GM21576 (cell line): ENCODE results near the gene DPCD.

Experiments
- ATAC-seq: cut with Tn5 transposase; IDR thresholded peaks from one replicate; pipeline ENCODE4 v1.9.1; 2021; ENCODE audit warnings: mild to moderate bottlenecking, moderate library complexity; ENCODE audit not compliant: unreplicated experiment

The DPCD gene

GRCh38 chr10:101653536-101653935, 65.4 kb downstream of the DPCD start:
- no peak for ATAC-seq

DNA sequence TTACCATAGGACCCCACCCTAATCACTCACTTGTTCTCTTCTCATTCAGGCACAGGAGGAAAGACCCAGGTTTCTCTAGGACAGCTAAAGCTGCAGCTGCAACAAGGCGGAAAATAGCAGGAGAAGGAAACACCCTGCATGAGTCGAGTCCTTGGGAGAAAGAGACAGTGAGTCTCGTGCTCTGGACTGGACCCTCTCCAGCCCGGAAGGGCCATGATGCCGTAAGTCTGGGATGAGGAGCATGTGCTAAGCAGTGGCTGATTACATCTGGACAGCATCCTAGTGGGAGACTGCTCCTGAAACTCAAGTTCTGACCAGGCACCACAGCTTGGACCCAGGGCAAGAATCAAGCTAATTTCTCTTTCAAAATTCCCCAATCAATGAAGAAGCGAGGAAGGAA, 67.4 kb downstream of the DPCD start:
- ATAC-seq: no peak

DNA sequence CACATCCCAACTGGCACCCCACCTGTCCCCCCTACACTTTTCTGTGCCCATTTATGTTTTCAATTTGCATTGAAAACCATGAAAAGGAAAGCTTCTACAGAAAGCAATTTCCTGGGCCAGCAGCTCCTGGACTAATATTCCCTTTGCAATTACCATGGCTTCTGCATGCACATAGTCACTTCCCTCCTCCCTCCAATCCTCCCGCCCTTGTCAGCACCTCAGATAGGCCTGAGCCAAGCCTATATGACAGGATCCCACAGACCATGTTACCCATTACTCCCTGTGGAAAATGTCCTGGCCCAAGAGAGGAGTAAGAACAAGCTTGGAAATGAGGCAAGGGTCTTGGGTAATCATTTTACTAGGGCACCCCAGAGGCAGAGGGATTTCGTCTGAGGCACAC, 68.8 kb downstream of the DPCD start:
- ATAC-seq: no peak

DNA sequence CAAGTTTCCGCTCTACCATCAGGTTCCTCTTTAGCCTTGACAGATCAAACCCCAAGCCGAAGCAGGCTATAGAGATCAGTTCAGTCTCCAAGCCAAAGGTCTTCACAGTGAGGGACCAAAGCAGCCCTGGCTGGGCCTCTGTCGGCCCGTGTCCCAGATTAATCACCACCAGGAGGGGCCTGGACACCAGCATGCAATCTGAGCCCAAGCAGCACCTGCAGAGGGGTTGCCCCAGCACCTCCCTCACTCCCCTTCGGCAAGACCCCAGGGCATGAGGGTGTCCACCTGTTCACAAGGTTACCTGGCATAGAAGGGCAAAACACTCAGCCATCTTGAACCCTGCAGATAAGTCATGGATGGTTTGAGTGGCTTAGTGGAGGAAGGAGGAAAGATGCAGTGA, 70.9 kb downstream of the DPCD start:
- ATAC-seq: no peak
